ENCODE measurements around the gene KIF19. TPM values are rescaled to one million over a fixed set of nuclear protein-coding genes. Genes with fewer than 3 reads are reported as not detected.

The KIF19 gene
- total and polyA plus RNA-seq, 2 experiments from 2014 or later, result 0.46 to 0.80 TPM

DNA sequence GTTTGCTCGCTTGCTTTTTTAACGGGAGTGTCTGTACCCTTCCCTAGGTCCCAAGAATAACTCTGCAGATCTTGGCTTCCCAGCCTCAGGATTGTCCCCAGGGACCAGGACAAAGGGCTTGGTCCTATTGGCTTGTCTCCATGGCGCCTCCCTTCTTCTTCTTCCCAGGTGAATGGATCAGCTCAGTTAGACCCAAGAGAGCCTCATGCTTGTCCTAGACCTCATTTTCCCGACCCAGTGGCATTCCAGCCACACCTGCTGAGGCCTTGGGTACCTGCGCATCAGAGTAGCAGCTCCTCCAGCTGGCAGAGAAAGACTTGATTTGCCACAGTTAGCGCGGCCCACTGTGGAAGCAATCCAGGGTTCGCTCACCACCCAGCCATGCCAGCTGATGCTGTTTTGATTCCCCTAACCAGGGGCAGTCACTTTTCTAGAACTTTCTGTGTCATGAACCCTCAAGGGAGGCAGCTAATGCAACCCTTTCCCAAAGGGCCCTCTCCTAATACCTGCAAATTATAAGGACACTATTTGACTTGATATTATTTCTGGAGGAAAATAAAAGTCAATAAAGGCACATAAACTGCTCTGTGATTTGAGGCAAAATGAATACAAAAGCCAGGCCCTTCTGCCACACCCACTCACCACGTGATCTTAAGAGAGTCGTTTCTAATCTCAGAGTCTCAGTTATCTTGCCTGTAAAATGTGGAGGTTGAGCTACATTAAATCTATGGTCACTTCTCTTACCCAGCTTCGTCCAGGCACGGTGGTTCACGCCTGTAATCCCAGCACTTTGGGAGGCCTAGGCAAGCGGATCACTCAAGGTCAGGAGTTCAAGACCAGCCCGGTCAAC lies 55.2 kb downstream of the KIF19 start:
- TF ChIP-seq, protein P1, sequence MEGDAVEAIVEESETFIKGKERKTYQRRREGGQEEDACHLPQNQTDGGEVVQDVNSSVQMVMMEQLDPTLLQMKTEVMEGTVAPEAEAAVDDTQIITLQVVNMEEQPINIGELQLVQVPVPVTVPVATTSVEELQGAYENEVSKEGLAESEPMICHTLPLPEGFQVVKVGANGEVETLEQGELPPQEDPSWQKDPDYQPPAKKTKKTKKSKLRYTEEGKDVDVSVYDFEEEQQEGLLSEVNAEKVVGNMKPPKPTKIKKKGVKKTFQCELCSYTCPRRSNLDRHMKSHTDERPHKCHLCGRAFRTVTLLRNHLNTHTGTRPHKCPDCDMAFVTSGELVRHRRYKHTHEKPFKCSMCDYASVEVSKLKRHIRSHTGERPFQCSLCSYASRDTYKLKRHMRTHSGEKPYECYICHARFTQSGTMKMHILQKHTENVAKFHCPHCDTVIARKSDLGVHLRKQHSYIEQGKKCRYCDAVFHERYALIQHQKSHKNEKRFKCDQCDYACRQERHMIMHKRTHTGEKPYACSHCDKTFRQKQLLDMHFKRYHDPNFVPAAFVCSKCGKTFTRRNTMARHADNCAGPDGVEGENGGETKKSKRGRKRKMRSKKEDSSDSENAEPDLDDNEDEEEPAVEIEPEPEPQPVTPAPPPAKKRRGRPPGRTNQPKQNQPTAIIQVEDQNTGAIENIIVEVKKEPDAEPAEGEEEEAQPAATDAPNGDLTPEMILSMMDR (IDR thresholded peaks at IDR 0.05; ENCODE audit: poor library complexity), result no peak
- TF ChIP-seq EZH2phosphoT487 (IDR thresholded peaks at IDR 0.05; ENCODE audit: low read depth, severe bottlenecking, unreplicated experiment), result no peak
- Histone ChIP-seq H3K79me2 (no peaks in the 10 kb centered on the region), H2AFZ (no peak overlapping the region), H3K27ac (peak overlapping the region; percentile 57), H3K9me2 (replicated peaks; ENCODE audit: insufficient read depth) (no peaks in the 10 kb centered on the region), H3K4me1 (ENCODE audit: insufficient read depth) (peaks cover 10% of the 10 kb centered on the region), H3K27me3 (no peaks in the 10 kb centered on the region), H3K4me2 (no peak overlapping the region), H3K9me3 (ENCODE audit: low read depth) (no peaks in the 10 kb centered on the region), H4K20me1 (ENCODE audit: insufficient read depth, poor library complexity, severe bottlenecking) (no peaks in the 10 kb centered on the region), H3K36me3 (replicated peaks; ENCODE audit: insufficient read depth, low read depth) (no peaks in the 10 kb centered on the region), H3K4me3 (no peak overlapping the region)
- 73% methylated on average over 15 of the region's 15 CpGs for WGBS (ENCODE audit: low lambda C conversion rate, missing lambda C conversion rate)
- DNase-seq (ENCODE audit: low spot score), result no peak

DNA sequence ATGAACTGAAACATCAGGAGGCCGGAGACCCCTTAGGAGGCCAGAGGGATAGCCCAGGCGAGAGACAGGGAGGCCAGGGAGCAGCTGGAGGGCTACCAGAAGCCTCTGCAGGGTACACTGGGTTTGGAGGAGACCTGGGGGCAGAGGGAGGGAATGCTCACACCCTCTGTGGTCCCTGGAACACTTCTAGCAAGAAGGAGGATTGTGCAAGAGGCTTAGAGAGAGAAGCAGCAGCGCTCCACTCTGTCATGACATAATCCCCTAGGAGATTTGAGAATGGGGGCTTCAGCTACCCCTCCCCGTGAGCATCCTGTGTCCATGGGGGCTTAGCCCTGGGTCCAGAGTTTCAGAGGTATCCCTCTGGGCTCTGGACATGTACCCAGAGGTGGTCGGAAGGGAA lies 57.1 kb downstream of the KIF19 start:
- DNase-seq (ENCODE audit: low spot score), result no peak
- TF ChIP-seq EZH2 (IDR thresholded peaks at IDR 0.05; ENCODE audit: borderline replicate concordance) (no peak), EZH2phosphoT487 (IDR thresholded peaks at IDR 0.05; ENCODE audit: low read depth, severe bottlenecking, unreplicated experiment) (no peak)
- TF ChIP-seq, protein P1 (IDR thresholded peaks at IDR 0.05; ENCODE audit: poor library complexity), result no peak
- no peaks in the 10 kb centered on the region for H3K79me2 ChIP-seq

DNA sequence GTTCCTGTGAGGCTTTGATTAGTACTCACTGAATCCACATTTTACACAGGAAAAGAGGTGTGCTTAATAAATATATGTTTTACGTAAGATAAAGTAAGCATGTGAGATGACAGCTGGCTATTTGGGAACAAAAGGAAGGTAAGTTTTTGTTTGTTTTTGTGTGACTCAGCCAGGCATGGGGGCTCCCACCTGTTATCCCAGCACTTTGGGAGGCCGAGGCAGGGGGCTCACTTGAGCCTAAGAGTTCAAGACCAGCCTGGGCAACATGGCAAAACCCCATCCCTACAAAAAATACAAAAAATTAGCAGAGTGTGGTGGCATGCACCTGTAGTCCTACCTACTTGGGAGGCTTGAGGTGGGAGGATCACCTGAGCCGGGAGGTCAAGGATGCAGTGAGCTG lies 59.2 kb downstream of the KIF19 start:
- TF ChIP-seq EZH2 (IDR thresholded peaks at IDR 0.05; ENCODE audit: borderline replicate concordance), result no peak
- TF ChIP-seq, protein P1 (IDR thresholded peaks at IDR 0.05; ENCODE audit: poor library complexity), result no peak
- no peak for TF ChIP-seq EZH2phosphoT487 (IDR thresholded peaks at IDR 0.05; ENCODE audit: low read depth, severe bottlenecking, unreplicated experiment)
- Histone ChIP-seq H3K27me3 (no peaks in the 10 kb centered on the region), H3K4me1 (ENCODE audit: insufficient read depth) (peaks cover 3% of the 10 kb centered on the region), H4K20me1 (ENCODE audit: insufficient read depth, poor library complexity, severe bottlenecking) (no peaks in the 10 kb centered on the region), H3K36me3 (replicated peaks; ENCODE audit: insufficient read depth, low read depth) (no peaks in the 10 kb centered on the region), H3K4me2 (no peak overlapping the region), H3K4me3 (no peak overlapping the region), H3K27ac (no peak overlapping the region), H2AFZ (no peak overlapping the region), H3K9me2 (replicated peaks; ENCODE audit: insufficient read depth) (no peaks in the 10 kb centered on the region), H3K79me2 (no peaks in the 10 kb centered on the region), H3K9me3 (ENCODE audit: low read depth) (no peaks in the 10 kb centered on the region)
- 88% methylated on average over 3 of the region's 3 CpGs for WGBS (ENCODE audit: low lambda C conversion rate, missing lambda C conversion rate)
- DNase-seq (ENCODE audit: low spot score), result no peak

More for the DNA sequence above, 57.1 kb downstream of the KIF19 start:
- Histone ChIP-seq H3K36me3 (replicated peaks; ENCODE audit: insufficient read depth, low read depth) (no peaks in the 10 kb centered on the region), H3K9me3 (ENCODE audit: low read depth) (no peaks in the 10 kb centered on the region), H2AFZ (no peak overlapping the region), H3K27ac (no peak overlapping the region), H3K4me1 (ENCODE audit: insufficient read depth) (peaks cover 10% of the 10 kb centered on the region), H3K4me2 (no peak overlapping the region), H4K20me1 (ENCODE audit: insufficient read depth, poor library complexity, severe bottlenecking) (no peaks in the 10 kb centered on the region), H3K4me3 (no peak overlapping the region), H3K27me3 (no peaks in the 10 kb centered on the region), H3K9me2 (replicated peaks; ENCODE audit: insufficient read depth) (no peaks in the 10 kb centered on the region)
- whole genome bisulfite sequencing (ENCODE audit: low lambda C conversion rate, missing lambda C conversion rate), result 69% methylated on average over 5 of the region's 5 CpGs
